GM12874 (cell line): ENCODE measurements around the gene SLC4A8.

Experiments used
- TF ChIP-seq, protein P1 (sequence below): IDR thresholded peaks from 2 replicates; pipeline ENCODE4 v1.5.1; 2011; ENCODE audit warnings: low read depth, mild to moderate bottlenecking, control low read depth, low read length, moderate library complexity; ENCODE audit not compliant: insufficient read depth

Gene SLC4A8

DNA sequence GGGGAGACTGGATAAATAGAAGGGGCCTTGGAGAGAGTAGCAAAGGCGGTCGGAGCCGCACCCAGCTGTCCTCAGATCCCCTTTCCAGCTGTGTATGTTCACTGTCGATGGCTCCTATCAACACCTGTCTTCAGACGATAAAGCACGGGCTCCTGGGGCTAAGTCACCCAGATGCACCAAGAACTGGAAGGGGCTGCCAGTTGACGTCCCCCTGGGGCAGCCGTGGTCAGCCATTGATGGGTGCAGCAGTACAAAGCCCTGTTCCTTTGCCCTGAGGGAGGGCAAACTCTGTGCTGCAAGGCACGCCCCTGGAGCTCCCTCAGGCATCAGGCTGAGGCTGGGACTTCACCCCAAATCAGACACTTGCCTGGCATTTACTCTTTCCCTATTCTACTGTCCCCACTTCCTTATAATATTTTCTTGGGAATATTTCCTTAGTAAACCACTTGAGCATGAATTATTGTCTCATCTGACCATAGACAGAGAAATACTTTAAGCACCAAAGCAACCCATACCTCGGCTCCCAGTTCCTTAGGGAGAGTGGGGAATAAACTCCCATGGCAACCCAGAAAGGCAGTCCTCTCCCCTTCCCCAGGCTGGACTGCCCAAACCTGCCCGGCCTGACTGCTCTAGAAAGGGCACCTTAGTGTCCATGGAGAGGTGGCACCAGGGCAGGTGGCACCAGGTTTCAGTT lies 106.8 kb downstream of the SLC4A8 start:
- TF ChIP-seq, protein P1, sequence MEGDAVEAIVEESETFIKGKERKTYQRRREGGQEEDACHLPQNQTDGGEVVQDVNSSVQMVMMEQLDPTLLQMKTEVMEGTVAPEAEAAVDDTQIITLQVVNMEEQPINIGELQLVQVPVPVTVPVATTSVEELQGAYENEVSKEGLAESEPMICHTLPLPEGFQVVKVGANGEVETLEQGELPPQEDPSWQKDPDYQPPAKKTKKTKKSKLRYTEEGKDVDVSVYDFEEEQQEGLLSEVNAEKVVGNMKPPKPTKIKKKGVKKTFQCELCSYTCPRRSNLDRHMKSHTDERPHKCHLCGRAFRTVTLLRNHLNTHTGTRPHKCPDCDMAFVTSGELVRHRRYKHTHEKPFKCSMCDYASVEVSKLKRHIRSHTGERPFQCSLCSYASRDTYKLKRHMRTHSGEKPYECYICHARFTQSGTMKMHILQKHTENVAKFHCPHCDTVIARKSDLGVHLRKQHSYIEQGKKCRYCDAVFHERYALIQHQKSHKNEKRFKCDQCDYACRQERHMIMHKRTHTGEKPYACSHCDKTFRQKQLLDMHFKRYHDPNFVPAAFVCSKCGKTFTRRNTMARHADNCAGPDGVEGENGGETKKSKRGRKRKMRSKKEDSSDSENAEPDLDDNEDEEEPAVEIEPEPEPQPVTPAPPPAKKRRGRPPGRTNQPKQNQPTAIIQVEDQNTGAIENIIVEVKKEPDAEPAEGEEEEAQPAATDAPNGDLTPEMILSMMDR, result no peak

DNA sequence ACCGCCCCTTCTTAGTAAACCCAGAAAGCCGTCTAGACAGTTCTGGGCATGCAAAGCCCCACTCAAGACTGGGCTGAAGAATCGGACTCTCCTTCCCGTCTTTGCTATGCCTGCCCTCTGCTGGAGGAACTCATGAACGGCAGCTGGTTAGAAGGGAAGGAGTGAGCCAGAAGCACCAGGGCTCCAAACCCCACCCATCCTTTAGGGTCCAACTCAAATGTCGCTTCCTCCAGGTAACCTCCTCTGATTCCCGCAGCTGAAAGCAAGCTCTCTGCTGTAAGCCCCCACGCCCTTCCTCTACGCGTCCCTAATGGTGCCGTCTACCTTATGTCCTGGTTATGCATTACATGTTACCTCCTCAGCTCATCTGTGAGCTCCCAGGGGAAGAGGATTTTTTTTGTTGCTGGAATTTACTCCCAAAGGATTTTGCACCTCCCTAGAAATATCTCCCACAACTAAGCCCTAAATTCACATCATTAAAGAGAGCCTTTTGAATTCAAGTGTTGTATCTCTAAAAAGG lies 107.4 kb downstream of the SLC4A8 start:
- TF ChIP-seq, protein P1, result peak; percentile 89

DNA sequence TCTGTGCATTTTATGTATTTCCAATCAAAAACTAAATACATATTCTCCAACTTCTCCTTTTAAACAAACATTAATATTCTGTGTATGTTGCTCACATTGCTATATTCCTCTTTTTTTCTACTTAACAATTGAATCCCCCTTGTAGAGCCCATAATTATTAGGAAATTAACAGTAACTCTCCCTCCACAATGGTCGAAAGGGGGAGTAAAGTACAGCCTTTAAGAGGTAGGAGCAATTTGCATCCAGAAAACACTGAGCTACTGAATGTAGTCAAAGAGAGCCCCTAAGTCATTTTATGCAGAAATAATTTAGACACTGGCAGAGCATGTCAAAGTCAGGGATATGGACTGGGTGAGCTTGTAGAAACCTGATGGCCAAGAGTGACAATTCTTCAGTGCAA lies 109.2 kb downstream of the SLC4A8 start:
- TF ChIP-seq, protein P1, result no peak

DNA sequence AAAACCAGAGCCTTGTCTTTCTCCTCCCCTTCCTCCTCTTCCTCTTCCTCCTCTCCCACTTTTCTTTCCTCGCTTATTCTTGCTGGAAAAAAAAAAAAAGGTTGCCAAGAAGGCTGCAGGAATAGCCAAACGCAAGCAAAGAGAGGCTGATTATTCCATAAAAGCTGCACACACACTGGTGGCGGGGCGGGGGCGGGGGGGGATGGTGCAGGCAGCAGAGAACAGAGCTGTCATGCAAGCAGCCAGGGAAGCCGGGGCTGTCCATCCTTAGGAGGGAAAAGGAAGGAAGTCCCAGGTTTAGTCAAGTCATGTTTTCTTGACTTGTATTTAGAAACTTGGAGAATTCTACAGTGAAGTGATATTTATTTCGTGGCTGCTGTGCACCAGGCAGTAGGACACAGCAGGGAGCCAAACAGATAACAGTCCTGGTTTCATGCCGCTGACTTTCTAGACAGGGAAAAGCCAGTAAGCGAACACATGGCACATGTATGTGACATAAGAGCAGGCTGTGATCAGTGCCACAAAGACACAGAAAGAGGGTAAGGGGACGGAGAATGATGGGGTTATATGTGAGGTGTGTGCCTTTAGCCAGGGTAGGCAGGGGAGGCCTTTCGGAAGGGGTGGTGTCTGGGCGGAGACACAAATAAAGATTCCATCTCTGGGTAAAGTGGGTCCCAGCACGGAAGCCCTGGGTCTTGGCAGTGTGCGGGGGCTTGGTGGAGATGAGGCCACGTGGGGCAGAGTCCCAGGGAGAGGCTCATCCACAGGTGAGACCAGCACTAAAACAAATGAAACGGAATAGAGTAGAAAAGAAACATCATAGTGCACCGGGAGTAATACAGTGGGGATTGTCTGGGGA lies 109.8 kb downstream of the SLC4A8 start:
- TF ChIP-seq, protein P1, result no peak

DNA sequence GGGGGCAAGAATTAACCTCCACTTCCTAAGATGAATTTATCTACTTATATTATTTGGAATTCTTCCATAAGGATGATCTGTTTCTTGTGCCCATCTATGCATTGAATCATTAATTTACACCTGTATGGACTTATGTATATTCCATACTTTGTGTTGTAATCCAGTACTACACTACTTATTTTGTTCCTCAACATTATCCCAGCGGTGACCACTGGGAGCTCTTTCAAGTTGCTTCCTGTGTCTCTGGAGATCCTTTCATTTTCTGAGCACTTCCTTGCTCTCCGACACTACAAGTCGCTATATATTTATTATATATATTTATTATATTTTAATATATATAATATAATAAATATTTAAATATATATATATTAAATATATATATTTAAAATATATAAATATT lies 111.5 kb downstream of the SLC4A8 start:
- TF ChIP-seq, protein P1, result no peak

DNA sequence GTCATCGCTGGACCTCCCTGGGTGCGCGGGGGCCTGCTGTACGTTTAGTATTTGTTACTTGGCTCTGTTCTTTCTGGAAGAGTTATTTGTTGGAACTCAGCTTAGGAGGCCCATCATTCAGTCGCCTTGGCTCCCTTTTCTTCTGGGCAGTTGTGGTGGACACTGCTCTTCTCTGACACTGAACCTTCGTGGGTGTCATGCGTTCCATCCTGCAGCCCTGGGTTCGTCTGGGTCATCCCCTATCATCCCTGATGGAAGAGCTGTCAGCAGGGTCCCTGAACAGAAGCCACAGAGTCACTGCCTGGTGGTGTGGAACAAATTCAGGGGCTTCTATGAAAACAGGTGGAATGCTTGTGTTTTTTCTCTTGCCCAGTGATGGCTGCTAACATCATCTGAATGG lies 113.5 kb downstream of the SLC4A8 start:
- TF ChIP-seq, protein P1, result no peak

DNA sequence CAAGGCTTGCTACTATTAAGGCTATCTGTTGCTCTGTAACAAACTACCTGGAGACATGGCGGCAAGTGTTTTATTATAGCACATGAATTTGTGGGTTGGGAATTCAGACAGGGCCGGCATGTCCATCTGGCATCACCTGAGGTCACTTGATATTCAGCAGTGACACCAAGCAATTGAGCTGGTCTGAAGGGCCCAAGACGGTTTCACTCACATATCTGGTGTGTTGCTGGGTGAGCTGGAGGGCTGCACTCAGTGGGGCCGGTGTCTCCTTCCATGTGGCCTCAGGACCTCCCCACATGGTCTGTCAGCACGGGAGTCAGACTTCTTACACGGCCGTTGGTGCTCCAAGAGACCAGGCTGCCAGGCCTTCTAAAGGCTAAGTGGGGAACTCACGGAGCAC lies 114.0 kb downstream of the SLC4A8 start:
- TF ChIP-seq, protein P1, result no peak
